OCI-LY3 (cell line): ENCODE data around the gene WIZ.

Experiments used
- H2AFZ ChIP-seq: fragments of 200-600, 300-600 bp; shearing (Covaris generic); 2 replicates; pipeline ENCODE4 v1.6.0; 2014; ENCODE audit warnings: antibody characterized with exemption, low read depth, low read length
- H3K27ac ChIP-seq: fragments of 200-600, 300-600 bp; sonication (generic); 2 replicates; pipeline ENCODE4 v1.5.1; 2014; ENCODE audit warnings: mild to moderate bottlenecking, low read length, moderate library complexity, mixed read lengths
- H3K27me3 ChIP-seq: fragments of 200-600, 300-600 bp; sonication (generic); 2 replicates; pipeline ENCODE4 v1.6.1; 2014; ENCODE audit warnings: low read depth, low read length, mixed read lengths
- H3K36me3 ChIP-seq: fragments of 200-600, 300-600 bp; sonication (generic); replicated peaks from 2 replicates; pipeline ENCODE3; 2014; ENCODE audit warnings: low read depth, low read length, mixed read lengths
- H3K4me1 ChIP-seq: fragments of 300-600, 200-600 bp; sonication (generic); 2 replicates; pipeline ENCODE4 v1.6.1; 2014; ENCODE audit warnings: low read length, mixed read lengths
- H3K4me2 ChIP-seq: fragments of 200-600, 300-600 bp; sonication (generic); 2 replicates; pipeline ENCODE4 v1.6.1; 2014; ENCODE audit warnings: low read length, mixed read lengths
- H3K4me3 ChIP-seq: fragments of 300-600, 200-600 bp; sonication (generic); 2 replicates; pipeline ENCODE4 v1.5.1; 2014; ENCODE audit warnings: antibody characterized with exemption, mild to moderate bottlenecking, low read length, moderate library complexity
- H3K79me2 ChIP-seq: fragments of 300-600, 200-600 bp; shearing (Covaris generic); 2 replicates; pipeline ENCODE4 v1.6.1; 2014; ENCODE audit warnings: mild to moderate bottlenecking, low read length, mixed read lengths
- H3K9ac ChIP-seq: fragments of 300-600, 200-600 bp; shearing (Covaris generic); 2 replicates; pipeline ENCODE4 v1.6.0; 2014; ENCODE audit warnings: mild to moderate bottlenecking, low read length, moderate library complexity
- H3K9me3 ChIP-seq: fragments of 200-600, 300-600 bp; shearing (Covaris generic); 2 replicates; pipeline ENCODE4 v1.6.1; 2014; ENCODE audit warnings: low read length, mixed read lengths; ENCODE audit not compliant: insufficient read depth
- H4K20me1 ChIP-seq: fragments of 200-600, 300-600 bp; sonication (generic); 2 replicates; pipeline ENCODE4 v1.6.1; 2016; ENCODE audit warnings: low read length, mixed read lengths; ENCODE audit not compliant: insufficient read depth
- CTCF ChIP-seq: fragments of 200-600, 300-600 bp; sonication (generic); IDR thresholded peaks from 2 replicates; pipeline ENCODE4 v1.5.1; 2014; ENCODE audit warnings: antibody characterized with exemption, low read length, low read depth
- EZH2phosphoT487 ChIP-seq: fragments of 200-600 bp; shearing (Covaris generic); IDR thresholded peaks from 2 replicates; pipeline ENCODE4 v1.6.1; 2018; ENCODE audit warnings: antibody characterized with exemption, mixed run types, low read depth

The WIZ gene

GRCh38 chr19:15455996-15456395 lies 6.2 kb upstream of the WIZ start:
- H3K9me3 ChIP-seq = no peaks in the 10 kb centered on the region
- H3K27ac ChIP-seq = no peak overlapping the region
- no peaks in the 10 kb centered on the region for H3K79me2 ChIP-seq
- no peak overlapping the region for H3K9ac ChIP-seq
- peaks cover 55% of the 10 kb centered on the region for H3K36me3 ChIP-seq
- no peak overlapping the region for H3K4me3 ChIP-seq
- H3K4me2 ChIP-seq = no peak overlapping the region
- H3K4me1 ChIP-seq = no peaks in the 10 kb centered on the region
- H4K20me1 ChIP-seq = no peaks in the 10 kb centered on the region
- no peaks in the 10 kb centered on the region for H3K27me3 ChIP-seq
- H2AFZ ChIP-seq = no peak overlapping the region
- no peak for TF ChIP-seq EZH2phosphoT487
- TF ChIP-seq CTCF = no peak

GRCh38 chr19:15453906-15454860 lies 4.4 kb upstream of the WIZ start:
- Histone ChIP-seq H4K20me1 (no peaks in the 10 kb centered on the region), H3K4me1 (peaks cover 2% of the 10 kb centered on the region; the same call in 1 of the 2 replicates), H3K4me2 (no peak overlapping the region), H3K27ac (no peak overlapping the region), H3K9ac (no peak overlapping the region), H2AFZ (no peak overlapping the region), H3K79me2 (no peaks in the 10 kb centered on the region), H3K27me3 (no peaks in the 10 kb centered on the region), H3K4me3 (no peak overlapping the region), H3K9me3 (no peaks in the 10 kb centered on the region), H3K36me3 (peaks cover 45% of the 10 kb centered on the region)
- TF ChIP-seq EZH2phosphoT487 = no peak
- no peak for TF ChIP-seq CTCF

GRCh38 chr19:15453091-15453578 lies 3.4 kb upstream of the WIZ start:
- Histone ChIP-seq H4K20me1 (no peaks in the 10 kb centered on the region), H3K79me2 (no peaks in the 10 kb centered on the region), H3K4me1 (peaks cover 8% of the 10 kb centered on the region), H2AFZ (no peak overlapping the region), H3K9ac (no peak overlapping the region), H3K4me2 (no peak overlapping the region), H3K9me3 (no peaks in the 10 kb centered on the region), H3K27ac (no peak overlapping the region), H3K36me3 (peaks cover 41% of the 10 kb centered on the region), H3K4me3 (no peak overlapping the region), H3K27me3 (no peaks in the 10 kb centered on the region)
- TF ChIP-seq CTCF (no peak), EZH2phosphoT487 (no peak)

- no peak overlapping the region for H3K27ac ChIP-seq
- H3K4me2 ChIP-seq = no peak overlapping the region
These were observed 2.6 kb upstream of the WIZ start for GRCh38 chr19:15452111-15453047.

More at GRCh38 chr19:15452111-15453047, 2.6 kb upstream of the WIZ start:
- H3K79me2 ChIP-seq = no peaks in the 10 kb centered on the region
- no peaks in the 10 kb centered on the region for H3K27me3 ChIP-seq
- TF ChIP-seq EZH2phosphoT487 = no peak
- TF ChIP-seq CTCF = no peak
- H3K9me3 ChIP-seq = no peaks in the 10 kb centered on the region
- peaks cover 8% of the 10 kb centered on the region for H3K4me1 ChIP-seq
- no peak overlapping the region for H2AFZ ChIP-seq
- H4K20me1 ChIP-seq = no peaks in the 10 kb centered on the region
- no peak overlapping the region for H3K4me3 ChIP-seq
- H3K9ac ChIP-seq = no peak overlapping the region
- peaks cover 34% of the 10 kb centered on the region for H3K36me3 ChIP-seq
